A673 (cell line): ENCODE results near the gene EDEM1.

Experiments used
- CTCF ChIP-seq: fragments of 300-800, 200-600 bp; sonication (generic); conservative IDR thresholded peaks from 2 replicates; pipeline ENCODE4 v1.5.1; 2017; ENCODE audit warnings: low read depth, mild to moderate bottlenecking, antibody characterized with exemption, low read length, moderate library complexity, mixed read lengths
- EZH2 ChIP-seq: fragments of 200-600 bp; sonication (generic); IDR thresholded peaks from 2 replicates; pipeline ENCODE4 v1.6.1; 2017; ENCODE audit warnings: borderline replicate concordance, low read depth, mild to moderate bottlenecking, mixed read lengths, antibody characterized with exemption, low read length; ENCODE audit not compliant: poor library complexity, severe bottlenecking

DNA sequence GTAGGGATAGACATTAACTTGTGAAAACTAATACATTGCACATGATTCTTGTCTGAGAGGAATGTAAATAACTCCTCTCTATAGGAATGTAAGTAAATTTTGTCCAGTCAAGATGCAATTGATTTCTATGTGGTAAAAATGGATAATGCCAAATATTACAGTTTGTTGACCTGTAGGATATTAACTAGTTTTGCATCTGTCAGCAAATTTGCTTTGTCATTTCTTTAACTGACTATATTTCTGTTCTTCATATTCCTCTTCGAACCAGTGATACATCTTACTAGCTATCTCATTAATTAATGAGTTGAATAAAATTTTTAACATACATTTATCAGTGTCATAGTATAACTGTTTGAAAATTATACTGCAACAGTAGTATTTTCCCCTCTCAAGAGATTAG lies 80.4 kb downstream of the EDEM1 start:
- TF ChIP-seq CTCF (no peak), EZH2 (no peak)
